Pancreas (tissue), 10 donors: ENCODE data around the gene DQX1. TPM values are rescaled to one million over a fixed set of nuclear protein-coding genes. Genes with fewer than 3 reads are reported as not detected.
A peak's percentile ranks its signal among the peaks of the same experiment; 100 is the strongest.
"Not testable (repeated sequence)": the region's sequence is repeated elsewhere in the genome, so short reads cannot be mapped to it uniquely, and the experiment has no call there.

Source experiments
- ATAC-seq, 4 donors: fragments of 200-7000 bp; cut with Tn5 transposase; one replicate each; pipeline versions ENCODE4 v1.8.0 to v1.9.1; 2020; ENCODE audit warnings: mild to moderate bottlenecking in 4 of 4, moderate library complexity in 4 of 4
- DNase-seq, 6 donors: peaks; one replicate each; pipeline ENCODE4 v3.0.0-alpha.2; 2020
- FAIRE-seq: peaks from 2 replicates; lab custom pipeline; 2012; peaks lifted over from hg19 to GRCh38; lab: Jason Lieb, UNC
- H3K27ac ChIP-seq, 4 donors: fragments of 200-600 bp; sonication (generic); 1 replicate in 3 of 4; 2 replicates in 1 of 4; pipeline versions ENCODE4 v1.5.0 to v1.8.0; 2020
- H3K27me3 ChIP-seq, 4 donors: fragments of 200-600 bp; one replicate each; pipeline ENCODE4 v1.8.0; 2021
- H3K36me3 ChIP-seq, 3 donors: fragments of 200-600 bp; sonication (generic) in 1 of 3; one replicate each; pipeline versions ENCODE4 v1.5.0 to v1.8.0; 2020 to 2021
- H3K4me1 ChIP-seq, 3 donors: fragments of 200-600 bp; one replicate each; pipeline ENCODE4 v1.8.0; 2021
- H3K4me3 ChIP-seq, 4 donors: fragments of 200-600 bp; sonication (generic) in 2 of 4; one replicate each; pipeline versions ENCODE4 v1.5.0 to v1.8.0; 2020 to 2021
- H3K9me3 ChIP-seq, 4 donors: fragments of 200-600 bp; one replicate each; pipeline ENCODE4 v1.8.0; 2021
- CTCF ChIP-seq, 4 donors: fragments of 200-600 bp; sonication (generic) in 3 of 4; IDR thresholded peaks; one replicate each; pipeline versions ENCODE4 v1.5.0 to v1.8.0; 2021; ENCODE audit warnings: antibody characterized with exemption in 4 of 4
- WGBS, 2 donors: extraction: QIAGEN DNeasy Blood & Tissue Kit; methylation state at CpG; one replicate each; pipeline ENCODE4 v1.1.7; 2013; 5-methylcytosine and 5-hydroxymethylcytosine counted together
- intact Hi-C, 3 donors: fragments of 100-400 bp; cut with DNase I; formaldehyde crosslinking; loops; one replicate each; pipeline versions ENCODE4 v1.11.1 to v1.14.2; 2022
- polyA plus RNA-seq, 2 donors: library from polyadenylated mRNA; stranded (reverse); fragments of 200-250 nt; gene quantifications; one replicate each; pipeline ENCODE4 v1.2.3, GENCODE V29; 2013
- total RNA-seq, 6 donors: library from RNA; stranded (reverse); fragmentation: NEBNext Ultra II Directional in 4 of 6; extraction: Animal tissue kit (Norgen Biotek cat#: 25700) in 4 of 6; gene quantifications; one replicate each; pipeline versions ENCODE4 v1.2.1 to v1.2.4, GENCODE V29; 2021 to 2023
- donor health status: healthy with polysubstance abuse.
- donor health status: DM: no; HTN: no; CAD: no; lungs with moderate emphysema.
- donor health status: DM: no; HTN: no; CAD: no.
- donor health status: control.
- donor health status: control.
- donor health status: Bipolar disorder and iron deficiency.
- donor health status: DM: yes; HTN: yes; CAD: no.
- donor health status: DM: no; HTN: no; CAD: no.
- donor health status: DM: no; HTN: no; CAD: no.
- donor health status: DM: yes; HTN: yes; CAD: no.

DQX1 gene
- total and polyA plus RNA-seq, 8 donors: 0.07 to 0.16 (median 0.15) TPM; not detected in 5

GRCh38 chr2:74472945-74473258 is 53.1 kb downstream of the DQX1 start:
- Histone ChIP-seq H3K4me1 (peaks cover 5 to 16% (median 7%) of the 10 kb centered on the region in 3 donors), H3K4me3 (peak overlapping the region; percentile 53 to 69 (median 62)), H3K27ac (peak overlapping the region; percentile 86 to 92 (median 87)), H3K9me3 (no peaks in the 10 kb centered on the region), H3K36me3 (peaks cover 0 to 4% (median 0%) of the 10 kb centered on the region in 3 donors), H3K27me3 (no peaks in the 10 kb centered on the region)
- DNase-seq: no peak
- TF ChIP-seq CTCF (IDR thresholded peaks at IDR 0.05): no peak
- FAIRE-seq: no peak
- intact Hi-C loops: no loop called here
- WGBS, 2 donors: 2 to 3% methylated on average over 7 of the region's 7 CpGs
- ATAC-seq: peak; percentile 7 to 19 (median 14)

DNA sequence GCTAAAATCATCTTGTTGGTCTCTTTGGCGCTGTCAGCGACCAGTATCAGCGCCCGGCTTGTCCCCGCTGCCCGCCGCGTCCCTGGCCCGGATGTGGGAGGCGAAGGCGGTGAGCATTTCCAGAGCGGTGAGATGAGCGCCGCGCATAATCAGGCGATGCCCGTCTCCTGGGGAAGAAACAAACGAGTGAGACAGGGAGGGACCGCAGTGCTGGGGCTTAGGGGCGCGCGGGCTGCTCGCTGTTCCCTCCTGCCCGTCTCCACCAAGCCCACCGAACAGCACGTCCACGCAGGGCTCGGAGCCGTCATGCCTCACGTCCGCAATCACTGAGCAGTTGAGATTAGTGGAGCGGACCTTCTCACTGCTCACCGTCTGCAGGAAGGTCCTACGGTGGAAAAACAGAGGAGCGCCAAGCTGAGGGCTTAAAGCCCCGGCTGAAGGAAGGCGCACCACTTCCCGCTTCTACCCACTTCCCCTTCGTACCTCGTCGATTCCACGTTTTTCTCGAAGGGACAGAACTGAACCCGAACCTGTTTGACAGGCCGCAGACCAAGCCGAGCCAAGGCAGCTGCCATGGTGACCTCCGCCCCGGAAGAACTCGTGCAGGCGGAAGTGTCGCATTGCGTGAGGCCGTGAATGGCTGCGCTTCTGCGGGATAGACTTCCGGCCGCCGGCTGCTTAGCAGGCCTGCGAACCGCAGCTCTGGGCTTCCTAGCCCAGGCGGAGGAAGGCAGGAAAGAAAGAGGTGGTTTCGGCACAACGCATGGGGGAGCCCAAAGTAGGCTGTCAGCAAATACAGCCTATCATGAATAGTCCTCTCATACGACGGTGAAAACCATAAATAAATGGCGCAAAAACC is 53.7 kb downstream of the DQX1 start, which contains the start of gene MRPL53:
Gene MRPL53 (minus strand): TSS at position 595 of the 859 bp plus-strand sequence. CDS start 20 bp downstream, at position 575.
- H3K27me3 ChIP-seq: no peaks in the 10 kb centered on the region
- no peak for FAIRE-seq
- H3K36me3 ChIP-seq: peaks cover 0 to 4% (median 0%) of the 10 kb centered on the region in 3 donors
- intact Hi-C loops: no loop called here
- peak; percentile 91 to 98 (median 94) for DNase-seq
- no peaks in the 10 kb centered on the region for H3K9me3 ChIP-seq
- H3K27ac ChIP-seq: peak within 1 kb of the TSS; percentile 86 to 92 (median 87)
- no peak for TF ChIP-seq CTCF (IDR thresholded peaks at IDR 0.05)
- H3K4me1 ChIP-seq: peaks cover 5 to 16% (median 7%) of the 10 kb centered on the region in 3 donors
- WGBS, 2 donors: 0 to 1% methylated on average over 66 of the region's 66 CpGs
- ATAC-seq: peak; percentile 96 to 98 (median 96)
- peak within 1 kb of the TSS; percentile 53 to 69 (median 62) for H3K4me3 ChIP-seq

- 42 to 48% methylated on average over 16 of the region's 16 CpGs for WGBS, 2 donors
- Histone ChIP-seq H3K36me3 (peaks cover 0 to 4% (median 0%) of the 10 kb centered on the region in 3 donors), H3K27ac (peak overlapping the region; percentile 86 to 92 (median 87)), H3K9me3 (no peaks in the 10 kb centered on the region), H3K4me3 (peak overlapping the region; percentile 53 to 69 (median 62)), H3K4me1 (peaks cover 5 to 16% (median 7%) of the 10 kb centered on the region in 3 donors), H3K27me3 (no peaks in the 10 kb centered on the region)
- FAIRE-seq (no peak), ATAC-seq (no peak), DNase-seq (no peak)
- intact Hi-C loops: no loop called here
- TF ChIP-seq CTCF (IDR thresholded peaks at IDR 0.05): no peak
Measured at GRCh38 chr2:74471332-74472065, 54.5 kb downstream of the DQX1 start.

GRCh38 chr2:74470742-74471141 is 55.3 kb downstream of the DQX1 start:
- intact Hi-C loops, H3K27ac ChIP-seq, H3K27me3 ChIP-seq, H3K36me3 ChIP-seq, ATAC-seq, H3K9me3 ChIP-seq, H3K4me3 ChIP-seq, FAIRE-seq: not testable (repeated sequence)
- 94% methylated on average over 12 of the region's 12 CpGs for WGBS, 2 donors
- DNase-seq: peak in 1 of 6 donors; percentile 20
- H3K4me1 ChIP-seq: peaks cover 5 to 16% (median 7%) of the 10 kb centered on the region in 3 donors

Other genes starting within 250 kb of the DQX1 start
- gene SLC4A5, start 182.8 kb downstream of the DQX1 start, total RNA-seq: 1 to 10 TPM in 5 of 6 donors, under 1 TPM in 1; 0.60 to 2.2 (median 1.4) TPM
- gene SLC4A5, start 182.8 kb downstream of the DQX1 start, polyA plus RNA-seq: 1 to 10 TPM; 1.2 to 1.8 TPM
- gene DCTN1, start 145.9 kb downstream of the DQX1 start, total RNA-seq: 10 to 100 TPM; 37.7 to 64.3 (median 48.1) TPM
- 10 to 100 TPM; 75.9 to 84.7 TPM for gene DCTN1, start 145.9 kb downstream of the DQX1 start, polyA plus RNA-seq
- 1 to 10 TPM in 5 of 6 donors, under 1 TPM in 1; 0.87 to 2.7 (median 1.5) TPM for gene C2orf81, start 104.6 kb downstream of the DQX1 start, total RNA-seq
- 1 to 10 TPM; 5.4 to 6.5 TPM for gene C2orf81, start 104.6 kb downstream of the DQX1 start, polyA plus RNA-seq
- 1 to 10 TPM; 3.1 to 6.2 (median 3.7) TPM for gene WDR54, start 104.5 kb downstream of the DQX1 start, total RNA-seq
- 10 to 100 TPM in 1 of 2 donors, 1 to 10 TPM in 1; 6.6 to 22.8 TPM for gene WDR54, start 104.5 kb downstream of the DQX1 start, polyA plus RNA-seq
- 10 to 100 TPM; 20.7 to 45.5 (median 29.7) TPM for gene RTKN, start 84.3 kb downstream of the DQX1 start, total RNA-seq
- gene RTKN, start 84.3 kb downstream of the DQX1 start, polyA plus RNA-seq: 10 to 100 TPM; 63.4 to 63.7 TPM
- 10 to 100 TPM; 17.1 to 38.8 (median 28.3) TPM for gene INO80B, start 71.1 kb downstream of the DQX1 start, total RNA-seq
- gene INO80B, start 71.1 kb downstream of the DQX1 start, polyA plus RNA-seq: 10 to 100 TPM; 51.8 to 68.7 TPM
- gene WBP1, start 67.8 kb downstream of the DQX1 start, total RNA-seq: 10 to 100 TPM; 29.1 to 50.4 (median 37.4) TPM
- gene WBP1, start 67.8 kb downstream of the DQX1 start, polyA plus RNA-seq: 100 to 1,000 TPM in 1 of 2 donors, 10 to 100 TPM in 1; 85.8 to 149 TPM
- gene MOGS, start 60.8 kb downstream of the DQX1 start, total RNA-seq: 10 to 100 TPM; 27.7 to 49.5 (median 36.6) TPM
- gene MOGS, start 60.8 kb downstream of the DQX1 start, polyA plus RNA-seq: 10 to 100 TPM; 47.1 to 59.9 TPM
- gene MRPL53, start 53.6 kb downstream of the DQX1 start, total RNA-seq: 10 to 100 TPM; 37.6 to 60.0 (median 39.4) TPM
- 10 to 100 TPM; 52.3 to 54.6 TPM for gene MRPL53, start 53.6 kb downstream of the DQX1 start, polyA plus RNA-seq
- 10 to 100 TPM in 1 of 6 donors, 1 to 10 TPM in 5; 4.9 to 11.6 (median 5.7) TPM for gene CCDC142, start 43.2 kb downstream of the DQX1 start, total RNA-seq
- 10 to 100 TPM in 1 of 2 donors, 1 to 10 TPM in 1; 5.7 to 14.0 TPM for gene CCDC142, start 43.2 kb downstream of the DQX1 start, polyA plus RNA-seq
- gene TTC31, start 43.1 kb downstream of the DQX1 start, total RNA-seq: 10 to 100 TPM; 10.1 to 17.2 (median 11.3) TPM
- gene TTC31, start 43.1 kb downstream of the DQX1 start, polyA plus RNA-seq: 10 to 100 TPM; 18.1 to 21.2 TPM
- gene LBX2, start 26.6 kb downstream of the DQX1 start, total RNA-seq: 1 to 10 TPM in 3 of 6 donors, under 1 TPM in 3; 0.21 to 2.3 (median 0.85) TPM
- 1 to 10 TPM; 1.3 TPM for gene LBX2, start 26.6 kb downstream of the DQX1 start, polyA plus RNA-seq
- 10 to 100 TPM in 4 of 6 donors, 1 to 10 TPM in 2; 8.8 to 14.9 (median 11.0) TPM for gene PCGF1, start 18.5 kb downstream of the DQX1 start, total RNA-seq
- gene PCGF1, start 18.5 kb downstream of the DQX1 start, polyA plus RNA-seq: 10 to 100 TPM; 14.2 to 16.4 TPM
- not detected for gene TLX2, start 11.8 kb downstream of the DQX1 start, total RNA-seq
- gene TLX2, start 11.8 kb downstream of the DQX1 start, polyA plus RNA-seq: under 1 TPM in 1 of 2 donors, not detected in 1; 0.12 TPM
- gene AUP1, start 3.5 kb upstream of the DQX1 start, total RNA-seq: 10 to 100 TPM; 62.1 to 91.0 (median 67.9) TPM
- 100 to 1,000 TPM; 246 to 258 TPM for gene AUP1, start 3.5 kb upstream of the DQX1 start, polyA plus RNA-seq
- 10 to 100 TPM in 4 of 6 donors, 1 to 10 TPM in 2; 8.5 to 17.6 (median 10.8) TPM for gene HTRA2, start 3.7 kb upstream of the DQX1 start, total RNA-seq
- gene HTRA2, start 3.7 kb upstream of the DQX1 start, polyA plus RNA-seq: 10 to 100 TPM; 16.9 to 24.3 TPM
- 1 to 10 TPM in 4 of 6 donors, under 1 TPM in 2; 0.35 to 7.5 (median 1.2) TPM for gene LOXL3, start 27.7 kb upstream of the DQX1 start, total RNA-seq
- gene LOXL3, start 27.7 kb upstream of the DQX1 start, polyA plus RNA-seq: 1 to 10 TPM; 2.0 TPM
- 10 to 100 TPM in 1 of 6 donors, 1 to 10 TPM in 5; 5.7 to 14.0 (median 7.4) TPM for gene DOK1, start 28.5 kb upstream of the DQX1 start, total RNA-seq
- gene DOK1, start 28.5 kb upstream of the DQX1 start, polyA plus RNA-seq: 1 to 10 TPM; 7.1 to 8.5 TPM
- gene M1AP, start 122.1 kb upstream of the DQX1 start, total RNA-seq: under 1 TPM; 0.13 to 0.66 (median 0.27) TPM
- under 1 TPM; 0.11 to 0.45 TPM for gene M1AP, start 122.1 kb upstream of the DQX1 start, polyA plus RNA-seq
- gene SEMA4F, start 128.0 kb upstream of the DQX1 start, total RNA-seq: 1 to 10 TPM; 1.9 to 5.9 (median 3.1) TPM
- 1 to 10 TPM; 1.9 to 2.9 TPM for gene SEMA4F, start 128.0 kb upstream of the DQX1 start, polyA plus RNA-seq